WI38 (cell line): Measurements from ENCODE around the gene ASB8.

Source experiments
- H3K4me3 ChIP-seq: 2 replicates; pipeline ENCODE4 v1.5.1; 2011; ENCODE audit warnings: low read depth, mild to moderate bottlenecking, control low read depth, low read length
- CTCF ChIP-seq: IDR thresholded peaks from 2 replicates; pipeline ENCODE4 v1.5.1; 2012; ENCODE audit warnings: low read depth, mild to moderate bottlenecking, control low read depth, low read length

The ASB8 gene

GRCh38 chr12:48110691-48111311 lies 46.5 kb downstream of the ASB8 start:
- TF ChIP-seq CTCF: no peak
- no peak overlapping the region for H3K4me3 ChIP-seq

- no peak overlapping the region for H3K4me3 ChIP-seq
- no peak for TF ChIP-seq CTCF
These were observed 47.9 kb downstream of the ASB8 start for GRCh38 chr12:48109424-48109823.

GRCh38 chr12:48106681-48107613 lies 50.4 kb downstream of the ASB8 start:
- peak overlapping the region; percentile 89 for H3K4me3 ChIP-seq
- TF ChIP-seq CTCF: no peak

GRCh38 chr12:48105867-48106680 lies 51.2 kb downstream of the ASB8 start, which contains the start of gene SENP1:
Gene SENP1 (minus strand): TSS chr12:48106079. CDS start chr12:48101472, 4,607 bp downstream.
- TF ChIP-seq CTCF: no peak
- H3K4me3 ChIP-seq: peak within 1 kb of the TSS; percentile 89

- peak overlapping the region; percentile 89 for H3K4me3 ChIP-seq
- TF ChIP-seq CTCF: no peak
These were observed 51.9 kb downstream of the ASB8 start for GRCh38 chr12:48105321-48105866.

- TF ChIP-seq CTCF: no peak
- peak overlapping the region; percentile 89 for H3K4me3 ChIP-seq
These were observed 52.8 kb downstream of the ASB8 start for GRCh38 chr12:48104531-48104930.
